ENCODE results near the gene SUZ12. TPM values are rescaled to one million over a fixed set of nuclear protein-coding genes. Genes with fewer than 3 reads are reported as not detected.
"Not testable (repeated sequence)": the region's sequence is repeated elsewhere in the genome, so short reads cannot be mapped to it uniquely, and the experiment has no call there.

Gene SUZ12
- total and polyA plus RNA-seq, 2 experiments from 2014 or later = 14.8 to 32.5 TPM

GRCh38 chr17:32033223-32033622 lies 96.4 kb downstream of the SUZ12 start:
- Histone ChIP-seq H3K79me2 (no peaks in the 10 kb centered on the region), H3K36me3 (replicated peaks; ENCODE audit: insufficient read depth, low read depth) (no peaks in the 10 kb centered on the region), H2AFZ (no peak overlapping the region), H3K4me1 (ENCODE audit: insufficient read depth) (no peaks in the 10 kb centered on the region), H3K27ac (no peak overlapping the region), H3K4me3 (no peak overlapping the region), H3K9me3 (ENCODE audit: low read depth) (no peaks in the 10 kb centered on the region), H4K20me1 (ENCODE audit: insufficient read depth, poor library complexity, severe bottlenecking) (no peaks in the 10 kb centered on the region), H3K27me3 (no peaks in the 10 kb centered on the region), H3K9me2 (replicated peaks; ENCODE audit: insufficient read depth) (no peaks in the 10 kb centered on the region), H3K4me2 (no peak overlapping the region)
- TF ChIP-seq, protein P1, sequence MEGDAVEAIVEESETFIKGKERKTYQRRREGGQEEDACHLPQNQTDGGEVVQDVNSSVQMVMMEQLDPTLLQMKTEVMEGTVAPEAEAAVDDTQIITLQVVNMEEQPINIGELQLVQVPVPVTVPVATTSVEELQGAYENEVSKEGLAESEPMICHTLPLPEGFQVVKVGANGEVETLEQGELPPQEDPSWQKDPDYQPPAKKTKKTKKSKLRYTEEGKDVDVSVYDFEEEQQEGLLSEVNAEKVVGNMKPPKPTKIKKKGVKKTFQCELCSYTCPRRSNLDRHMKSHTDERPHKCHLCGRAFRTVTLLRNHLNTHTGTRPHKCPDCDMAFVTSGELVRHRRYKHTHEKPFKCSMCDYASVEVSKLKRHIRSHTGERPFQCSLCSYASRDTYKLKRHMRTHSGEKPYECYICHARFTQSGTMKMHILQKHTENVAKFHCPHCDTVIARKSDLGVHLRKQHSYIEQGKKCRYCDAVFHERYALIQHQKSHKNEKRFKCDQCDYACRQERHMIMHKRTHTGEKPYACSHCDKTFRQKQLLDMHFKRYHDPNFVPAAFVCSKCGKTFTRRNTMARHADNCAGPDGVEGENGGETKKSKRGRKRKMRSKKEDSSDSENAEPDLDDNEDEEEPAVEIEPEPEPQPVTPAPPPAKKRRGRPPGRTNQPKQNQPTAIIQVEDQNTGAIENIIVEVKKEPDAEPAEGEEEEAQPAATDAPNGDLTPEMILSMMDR (IDR thresholded peaks at IDR 0.05; ENCODE audit: poor library complexity) = no peak
- TF ChIP-seq EZH2 (IDR thresholded peaks at IDR 0.05; ENCODE audit: borderline replicate concordance) (no peak), EZH2phosphoT487 (IDR thresholded peaks at IDR 0.05; ENCODE audit: low read depth, severe bottlenecking, unreplicated experiment) (no peak)
- 95% methylated on average over 2 of the region's 2 CpGs for WGBS (ENCODE audit: low lambda C conversion rate, missing lambda C conversion rate)
- no peak for DNase-seq (ENCODE audit: low spot score)

- H3K27me3 ChIP-seq; H3K9me3 ChIP-seq (ENCODE audit: low read depth); DNase-seq (ENCODE audit: low spot score); H3K36me3 ChIP-seq (replicated peaks; ENCODE audit: insufficient read depth, low read depth); H3K4me1 ChIP-seq (ENCODE audit: insufficient read depth); H4K20me1 ChIP-seq (ENCODE audit: insufficient read depth, poor library complexity, severe bottlenecking); H3K4me2 ChIP-seq; H3K4me3 ChIP-seq; H2AFZ ChIP-seq; H3K9me2 ChIP-seq (replicated peaks; ENCODE audit: insufficient read depth); H3K27ac ChIP-seq; H3K79me2 ChIP-seq: not testable (repeated sequence)
- WGBS (ENCODE audit: low lambda C conversion rate, missing lambda C conversion rate) = 96% methylated on average over 1 of the region's 1 CpG
Measured at GRCh38 chr17:32033812-32034211, 97.0 kb downstream of the SUZ12 start.

- not testable (repeated sequence) for H2AFZ ChIP-seq; H3K4me3 ChIP-seq; H3K79me2 ChIP-seq; H3K9me2 ChIP-seq (replicated peaks; ENCODE audit: insufficient read depth); H3K9me3 ChIP-seq (ENCODE audit: low read depth); DNase-seq (ENCODE audit: low spot score); H3K36me3 ChIP-seq (replicated peaks; ENCODE audit: insufficient read depth, low read depth); H3K4me1 ChIP-seq (ENCODE audit: insufficient read depth); H3K27me3 ChIP-seq; H3K4me2 ChIP-seq; H4K20me1 ChIP-seq (ENCODE audit: insufficient read depth, poor library complexity, severe bottlenecking); H3K27ac ChIP-seq
- WGBS (ENCODE audit: low lambda C conversion rate, missing lambda C conversion rate) = 97% methylated on average over 17 of the region's 17 CpGs
Measured at GRCh38 chr17:32040246-32040645, 103.4 kb downstream of the SUZ12 start.

DNA sequence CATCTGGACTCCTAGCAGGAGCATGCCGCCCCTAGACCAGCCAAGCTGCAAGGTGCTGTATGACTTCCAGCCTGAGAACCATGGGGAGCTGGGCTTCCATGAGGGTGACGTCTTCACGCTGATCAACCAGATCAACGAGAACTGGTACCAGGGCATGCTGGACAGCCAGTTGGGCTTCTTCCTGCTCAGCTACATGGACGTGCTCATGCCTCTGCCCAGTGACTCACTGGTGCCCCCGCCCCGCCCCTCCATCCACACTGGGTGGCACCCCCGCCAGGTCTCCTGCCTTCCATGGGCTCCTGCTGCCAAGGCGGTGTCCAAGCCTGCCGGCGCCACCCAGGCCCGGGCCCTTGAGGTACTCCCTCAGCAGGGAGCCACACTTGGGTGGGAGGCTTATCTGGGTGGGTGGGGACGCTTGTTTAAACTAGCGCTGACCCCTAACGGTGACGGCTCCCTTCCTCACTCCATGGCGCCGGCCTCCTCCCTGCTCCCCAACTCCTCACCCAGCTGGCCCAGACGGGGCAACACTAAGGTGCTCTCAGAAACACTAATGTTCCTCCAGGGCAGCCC lies 104.6 kb downstream of the SUZ12 start:
- H3K4me3 ChIP-seq; H3K27ac ChIP-seq; H2AFZ ChIP-seq; H3K9me3 ChIP-seq (ENCODE audit: low read depth); H4K20me1 ChIP-seq (ENCODE audit: insufficient read depth, poor library complexity, severe bottlenecking); H3K36me3 ChIP-seq (replicated peaks; ENCODE audit: insufficient read depth, low read depth); H3K27me3 ChIP-seq; H3K79me2 ChIP-seq; H3K4me2 ChIP-seq; H3K9me2 ChIP-seq (replicated peaks; ENCODE audit: insufficient read depth); DNase-seq (ENCODE audit: low spot score); H3K4me1 ChIP-seq (ENCODE audit: insufficient read depth): not testable (repeated sequence)
- WGBS (ENCODE audit: low lambda C conversion rate, missing lambda C conversion rate) = 98% methylated on average over 19 of the region's 19 CpGs

- H3K9me3 ChIP-seq (ENCODE audit: low read depth); H3K27ac ChIP-seq; H3K9me2 ChIP-seq (replicated peaks; ENCODE audit: insufficient read depth); H2AFZ ChIP-seq; H4K20me1 ChIP-seq (ENCODE audit: insufficient read depth, poor library complexity, severe bottlenecking); H3K4me1 ChIP-seq (ENCODE audit: insufficient read depth); H3K79me2 ChIP-seq; DNase-seq (ENCODE audit: low spot score); H3K27me3 ChIP-seq; H3K4me2 ChIP-seq; H3K4me3 ChIP-seq; H3K36me3 ChIP-seq (replicated peaks; ENCODE audit: insufficient read depth, low read depth): not testable (repeated sequence)
- 99% methylated on average over 8 of the region's 11 CpGs for WGBS (ENCODE audit: low lambda C conversion rate, missing lambda C conversion rate)
Measured at GRCh38 chr17:32042266-32042665, 105.5 kb downstream of the SUZ12 start.

- not testable (repeated sequence) for H3K79me2 ChIP-seq; H3K27me3 ChIP-seq; H3K27ac ChIP-seq; H3K4me2 ChIP-seq; H3K36me3 ChIP-seq (replicated peaks; ENCODE audit: insufficient read depth, low read depth); H4K20me1 ChIP-seq (ENCODE audit: insufficient read depth, poor library complexity, severe bottlenecking); DNase-seq (ENCODE audit: low spot score); H2AFZ ChIP-seq; H3K9me2 ChIP-seq (replicated peaks; ENCODE audit: insufficient read depth); H3K4me1 ChIP-seq (ENCODE audit: insufficient read depth); H3K9me3 ChIP-seq (ENCODE audit: low read depth); H3K4me3 ChIP-seq
- whole genome bisulfite sequencing (ENCODE audit: low lambda C conversion rate, missing lambda C conversion rate) = 93% methylated on average over 3 of the region's 3 CpGs
Measured at GRCh38 chr17:32045611-32046010, 108.8 kb downstream of the SUZ12 start.

DNA sequence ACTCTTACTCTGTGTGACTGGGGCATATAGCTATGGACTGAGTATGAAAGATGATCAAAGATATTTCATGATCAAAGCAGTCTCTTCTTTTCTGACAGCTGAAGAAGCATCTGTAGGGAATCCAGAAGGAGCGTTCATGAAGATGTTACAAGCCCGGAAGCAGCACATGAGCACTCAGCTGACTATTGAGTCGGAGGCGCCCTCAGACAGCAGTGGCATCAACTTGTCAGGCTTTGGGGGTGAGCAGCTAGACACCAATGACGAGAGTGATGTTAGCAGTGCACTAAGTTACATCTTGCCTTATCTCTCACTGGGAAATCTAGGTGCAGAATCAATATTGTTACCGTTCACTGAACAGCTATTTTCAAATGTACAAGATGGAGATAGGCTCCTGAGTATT lies 110.9 kb downstream of the SUZ12 start:
- H3K9me3 ChIP-seq (ENCODE audit: low read depth); H3K27ac ChIP-seq: not testable (repeated sequence)
- 95% methylated on average over 6 of the region's 6 CpGs for WGBS (ENCODE audit: low lambda C conversion rate, missing lambda C conversion rate)

More for the DNA sequence above, 110.9 kb downstream of the SUZ12 start:
- H3K4me2 ChIP-seq; H3K79me2 ChIP-seq; H3K36me3 ChIP-seq (replicated peaks; ENCODE audit: insufficient read depth, low read depth); H4K20me1 ChIP-seq (ENCODE audit: insufficient read depth, poor library complexity, severe bottlenecking); DNase-seq (ENCODE audit: low spot score); H3K9me2 ChIP-seq (replicated peaks; ENCODE audit: insufficient read depth); H3K4me3 ChIP-seq; H3K27me3 ChIP-seq; H3K4me1 ChIP-seq (ENCODE audit: insufficient read depth); H2AFZ ChIP-seq: not testable (repeated sequence)

Measured in hepatocyte (in vitro differentiated cells).